Endothelial cell of umbilical vein (primary cell): ENCODE results near the gene TTYH3. TPM values are rescaled to one million over a fixed set of nuclear protein-coding genes. Genes with fewer than 3 reads are reported as not detected.

Source experiments
- BruUV-seq: library from RNA; stranded (reverse); fragments of 400-500 nt; replicated peaks from 2 replicates; lab custom pipeline; 2021; lab: Mats Ljungman, UMichigan
- CTCF ChIA-PET: fragments of 300-600, 350-600 bp; sonication (Branson Sonifier 250); formaldehyde crosslinking; loops from one replicate; lab custom pipeline; 2021; ENCODE audit warnings: antibody characterized with exemption, inconsistent platforms; lab: Charles Lee
- POLR2A ChIA-PET: fragments of 300-600, 350-600 bp; sonication (Branson Sonifier 250); formaldehyde crosslinking; loops from one replicate; lab custom pipeline; 2021; ENCODE audit warnings: antibody characterized with exemption, inconsistent platforms; lab: Charles Lee
- DNase-seq: peaks from one replicate; pipeline ENCODE4 v3.0.0-alpha.2; 2011; ENCODE audit warnings: low read depth, low spot score
- FAIRE-seq: peaks from 2 replicates; lab custom pipeline; 2011; peaks lifted over from hg19 to GRCh38; lab: Jason Lieb, UNC
- H2AFZ ChIP-seq: 2 replicates; pipeline ENCODE4 v1.6.0; 2012; ENCODE audit warnings: low read depth, low read length, control low read depth, inconsistent platforms
- H3K27ac ChIP-seq: 2 replicates; pipeline ENCODE4 v1.5.1; 2011; ENCODE audit warnings: low read depth, mild to moderate bottlenecking, control low read depth, low read length, moderate library complexity; ENCODE audit not compliant: insufficient read depth
- H3K27me3 ChIP-seq, 2 experiments: 2 replicates each; pipeline versions ENCODE4 v1.6.0 to v1.6.1; 2011; ENCODE audit warnings: low read length in 2 of 2, mixed read lengths in 1 of 2; ENCODE audit not compliant: control insufficient read depth in 2 of 2, insufficient read depth in 2 of 2
- H3K36me3 ChIP-seq, 2 experiments: 2 replicates in 1 of 2; 3 replicates in 1 of 2; pipeline ENCODE4 v1.5.1; 2011; ENCODE audit warnings: low read length in 2 of 2, mild to moderate bottlenecking in 1 of 2, moderate library complexity in 1 of 2; ENCODE audit not compliant: control insufficient read depth in 2 of 2, insufficient read depth in 2 of 2; ENCODE audit errors: extremely low read depth in 1 of 2
- H3K4me1 ChIP-seq: 3 replicates; pipeline ENCODE4 v1.5.1; 2011; ENCODE audit warnings: mild to moderate bottlenecking, low read length; ENCODE audit not compliant: control insufficient read depth, insufficient read depth; ENCODE audit errors: extremely low read depth
- H3K4me2 ChIP-seq: 2 replicates; pipeline ENCODE4 v1.6.1; 2011; ENCODE audit warnings: low read length, control low read depth, mixed read lengths; ENCODE audit not compliant: insufficient read depth
- H3K4me3 ChIP-seq, 3 experiments: fragments of 200-600 bp in 1 of 3; sonication (generic), shearing (Covaris generic) in 1 of 3; replicated peaks in 1 of 3; 2 replicates each; pipeline ENCODE4 v1.5.1; 2011 to 2016; ENCODE audit warnings: control low read depth in 3 of 3, low read length in 3 of 3, mild to moderate bottlenecking in 2 of 3, inconsistent platforms in 1 of 3, low read depth in 1 of 3, moderate library complexity in 1 of 3; ENCODE audit not compliant: insufficient read depth in 1 of 3
- H3K79me2 ChIP-seq: 2 replicates; pipeline ENCODE4 v1.6.0; 2012; ENCODE audit warnings: low read length, inconsistent platforms; ENCODE audit not compliant: control insufficient read depth, insufficient read depth
- H3K9ac ChIP-seq: replicated peaks from 2 replicates; pipeline ENCODE3; 2011; ENCODE audit warnings: low read length, control low read depth; ENCODE audit not compliant: insufficient read depth; ENCODE audit errors: extremely low read depth
- H3K9me1 ChIP-seq: replicated peaks from 3 replicates; pipeline ENCODE4 v1.6.0; 2011; ENCODE audit warnings: mild to moderate bottlenecking, low read length; ENCODE audit not compliant: control insufficient read depth, insufficient read depth; ENCODE audit errors: extremely low read depth
- H3K9me3 ChIP-seq: replicated peaks from 2 replicates; pipeline ENCODE4 v1.5.1; 2012; ENCODE audit warnings: low read length, inconsistent platforms; ENCODE audit not compliant: control insufficient read depth, insufficient read depth
- H4K20me1 ChIP-seq: replicated peaks from 2 replicates; pipeline ENCODE3; 2011; ENCODE audit warnings: mild to moderate bottlenecking, low read length; ENCODE audit not compliant: control insufficient read depth, insufficient read depth; ENCODE audit errors: extremely low read depth
- EZH2 ChIP-seq: IDR thresholded peaks from 2 replicates; pipeline ENCODE4 v1.6.1; 2012; ENCODE audit warnings: borderline replicate concordance, low read depth, mild to moderate bottlenecking, moderate library complexity, low read length, inconsistent platforms; ENCODE audit not compliant: severe bottlenecking
- FOS ChIP-seq: IDR thresholded peaks from 2 replicates; pipeline ENCODE4 v1.6.1; 2011; ENCODE audit warnings: mild to moderate bottlenecking, low read length, moderate library complexity, borderline replicate concordance; ENCODE audit not compliant: insufficient read depth
- GATA2 ChIP-seq: IDR thresholded peaks from 2 replicates; pipeline ENCODE4 v1.7.0; 2011; ENCODE audit warnings: low read depth, mild to moderate bottlenecking, moderate library complexity, mixed read lengths, low read length; ENCODE audit not compliant: insufficient read length, insufficient read depth
- JUN ChIP-seq: IDR thresholded peaks from 2 replicates; pipeline ENCODE4 v1.6.1; 2011; ENCODE audit warnings: borderline replicate concordance, low read depth; ENCODE audit not compliant: insufficient read length, insufficient read depth
- MYC ChIP-seq: IDR thresholded peaks from one replicate; pipeline ENCODE4 v1.6.1; 2011; ENCODE audit warnings: mild to moderate bottlenecking, low read depth, low read length
- POLR2A ChIP-seq: IDR thresholded peaks from 2 replicates; pipeline ENCODE4 v1.6.1; 2012; ENCODE audit warnings: low read depth, mild to moderate bottlenecking, control low read depth, low read length
- POLR2AphosphoS5 ChIP-seq: IDR thresholded peaks from 2 replicates; pipeline ENCODE4 v1.6.1; 2012; ENCODE audit warnings: low read depth, mild to moderate bottlenecking, control low read depth, low read length, moderate library complexity; ENCODE audit not compliant: insufficient read depth
- dilution Hi-C: fragments of 300-500 bp; cut with MboI; formaldehyde crosslinking; loops from one replicate; pipeline ENCODE4 v1.15.0; 2019; ENCODE audit warnings: low sequenced_read_pairs; ENCODE audit not compliant: extremely low pct_ligation_motif_present
- intact Hi-C: fragments of 100-400 bp; cut with micrococcal nuclease; formaldehyde crosslinking; loops from one replicate; pipeline ENCODE4 v1.10.0; 2022
- polyA plus RNA-seq, 4 experiments: library from polyadenylated mRNA; depleted of rRNA in 3 of 4; stranded (reverse) in 3 of 4; unstranded in 1 of 4; fragments of >200 nt; gene quantifications; 2 replicates each; pipeline versions ENCODE4 v1.2.1 to v1.2.3, GENCODE V29; 2011 to 2012; ENCODE audit warnings: missing spikeins in 1 of 4
- total RNA-seq: library from RNA; stranded (reverse); gene quantifications from 2 replicates; pipeline ENCODE4 v1.2.3, GENCODE V29; 2021
- TF ChIP-seq, protein P1 (sequence below): IDR thresholded peaks from 2 replicates; pipeline ENCODE4 v1.6.1; 2011; ENCODE audit not compliant: insufficient read depth, insufficient read length
- TF ChIP-seq, protein P2 (sequence below), 2 donors: IDR thresholded peaks; 1 replicate in 1 of 2; 2 replicates in 1 of 2; pipeline ENCODE4 v1.5.1; 2011; ENCODE audit warnings: low read length in 2 of 2, mild to moderate bottlenecking in 2 of 2, moderate library complexity in 2 of 2, control low read depth in 1 of 2, inconsistent platforms in 1 of 2, low read depth in 1 of 2; ENCODE audit not compliant: insufficient read depth in 1 of 2; ENCODE audit errors: extremely low read depth in 1 of 2

TTYH3 gene
- total and polyA plus RNA-seq, 2 donors (not counting 3 experiments of a cell fraction or from before 2014, with no cell fraction given) = 143 to 280 TPM

DNA sequence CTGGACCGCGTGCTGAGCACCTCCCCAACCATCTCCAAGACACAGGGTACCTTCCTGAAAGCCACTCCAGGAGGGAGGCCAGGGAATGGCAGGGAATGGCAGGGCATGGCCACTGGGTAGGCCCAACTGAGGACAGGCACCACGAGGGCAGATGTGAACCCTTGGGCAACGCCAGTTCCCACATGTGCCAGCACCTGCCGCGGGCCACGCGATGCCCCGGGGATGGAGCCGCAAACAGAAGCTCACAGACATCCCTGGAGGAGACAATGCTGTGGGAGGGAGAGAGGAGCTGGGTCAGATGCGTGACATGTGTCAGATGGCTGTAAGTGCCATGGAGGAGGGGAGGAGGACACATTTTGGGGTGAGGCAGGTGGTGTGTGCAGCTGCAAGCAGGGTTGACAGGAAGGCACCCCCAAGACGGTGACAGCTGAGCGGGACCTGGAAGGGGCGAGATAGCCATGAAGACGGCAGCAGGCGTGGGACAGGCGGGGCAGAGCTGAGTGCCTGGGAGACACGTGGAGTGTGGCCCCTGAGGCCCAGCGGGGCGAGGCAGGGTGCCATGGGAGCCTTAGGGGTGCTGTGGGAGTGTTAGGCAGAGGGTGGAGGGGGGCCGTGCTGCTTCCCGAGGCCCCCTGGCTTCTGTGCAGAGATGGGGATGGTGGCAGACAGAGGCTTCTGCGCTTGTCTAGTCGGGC, 45.3 kb upstream of the TTYH3 start:
- DNase-seq = no peak
- Histone ChIP-seq H3K36me3 (peaks cover 0 to 2% of the 10 kb centered on the region in 2 experiments), H3K9me3 (no peaks in the 10 kb centered on the region), H3K9ac (no peak overlapping the region), H3K9me1 (no peaks in the 10 kb centered on the region), H3K79me2 (no peaks in the 10 kb centered on the region), H2AFZ (no peak overlapping the region), H3K4me3 (no peak overlapping the region), H3K4me1 (no peaks in the 10 kb centered on the region), H3K27ac (no peak overlapping the region), H4K20me1 (no peaks in the 10 kb centered on the region), H3K4me2 (no peak overlapping the region), H3K27me3 (no peaks in the 10 kb centered on the region)
- dilution Hi-C loops (no loop called here), intact Hi-C loops (no loop called here)
- POLR2A ChIA-PET = no interaction called here
- CTCF ChIA-PET = interaction anchor here (0.6 to 1.1 kb wide), 3 partner anchors 22 to 94 kb away, joined by 3 read pairs; partner anchors contain the start of gene TTYH3
- BruUV-seq = no TSS peak
- TF ChIP-seq MYC = no peak
- TF ChIP-seq JUN = no peak
- TF ChIP-seq POLR2AphosphoS5 = no peak
- TF ChIP-seq FOS = no peak
- TF ChIP-seq, protein P1, sequence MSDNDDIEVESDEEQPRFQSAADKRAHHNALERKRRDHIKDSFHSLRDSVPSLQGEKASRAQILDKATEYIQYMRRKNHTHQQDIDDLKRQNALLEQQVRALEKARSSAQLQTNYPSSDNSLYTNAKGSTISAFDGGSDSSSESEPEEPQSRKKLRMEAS = no peak
- TF ChIP-seq, protein P2, sequence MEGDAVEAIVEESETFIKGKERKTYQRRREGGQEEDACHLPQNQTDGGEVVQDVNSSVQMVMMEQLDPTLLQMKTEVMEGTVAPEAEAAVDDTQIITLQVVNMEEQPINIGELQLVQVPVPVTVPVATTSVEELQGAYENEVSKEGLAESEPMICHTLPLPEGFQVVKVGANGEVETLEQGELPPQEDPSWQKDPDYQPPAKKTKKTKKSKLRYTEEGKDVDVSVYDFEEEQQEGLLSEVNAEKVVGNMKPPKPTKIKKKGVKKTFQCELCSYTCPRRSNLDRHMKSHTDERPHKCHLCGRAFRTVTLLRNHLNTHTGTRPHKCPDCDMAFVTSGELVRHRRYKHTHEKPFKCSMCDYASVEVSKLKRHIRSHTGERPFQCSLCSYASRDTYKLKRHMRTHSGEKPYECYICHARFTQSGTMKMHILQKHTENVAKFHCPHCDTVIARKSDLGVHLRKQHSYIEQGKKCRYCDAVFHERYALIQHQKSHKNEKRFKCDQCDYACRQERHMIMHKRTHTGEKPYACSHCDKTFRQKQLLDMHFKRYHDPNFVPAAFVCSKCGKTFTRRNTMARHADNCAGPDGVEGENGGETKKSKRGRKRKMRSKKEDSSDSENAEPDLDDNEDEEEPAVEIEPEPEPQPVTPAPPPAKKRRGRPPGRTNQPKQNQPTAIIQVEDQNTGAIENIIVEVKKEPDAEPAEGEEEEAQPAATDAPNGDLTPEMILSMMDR (IDR thresholded peaks at IDR 0.05; ENCODE audit: extremely low read depth in 1 of 2, insufficient read depth in 1 of 2, low read depth in 1 of 2, low read length in 2 of 2) = no peak
- no peak for TF ChIP-seq GATA2
- no peak for TF ChIP-seq EZH2
- TF ChIP-seq POLR2A = no peak
- no peak for FAIRE-seq
